Neural crest cell (in vitro differentiated cells): Measurements from ENCODE around the gene MRPL10. TPM values are rescaled to one million over a fixed set of nuclear protein-coding genes. Genes with fewer than 3 reads are reported as not detected.

Experiments used
- DNase-seq: peaks from one replicate; pipeline ENCODE4 v3.0.0; 2021; ENCODE audit warnings: low read depth, mixed read lengths, low spot score
- H3K27ac Mint-ChIP-seq: one replicate; pipeline ENCODE4 v1.8.0; 2021; ENCODE audit warnings: mild to moderate bottlenecking, mixed read lengths; ENCODE audit not compliant: unreplicated experiment
- H3K27me3 Mint-ChIP-seq: 2 replicates; pipeline ENCODE4 v1.8.0; 2021; ENCODE audit warnings: low read depth, mild to moderate bottlenecking, mixed read lengths
- H3K36me3 Mint-ChIP-seq: 2 replicates; pipeline ENCODE4 v1.8.0; 2021; ENCODE audit warnings: low read depth, mild to moderate bottlenecking, mixed read lengths
- H3K4me1 Mint-ChIP-seq: 2 replicates; pipeline ENCODE4 v1.8.0; 2021; ENCODE audit warnings: mixed read lengths
- H3K4me3 Mint-ChIP-seq: one replicate; pipeline ENCODE4 v1.8.0; 2021; ENCODE audit warnings: mild to moderate bottlenecking, mixed read lengths
- H3K9me3 Mint-ChIP-seq: 2 replicates; pipeline ENCODE4 v1.8.0; 2021; ENCODE audit warnings: mixed read lengths
- CTCF ChIP-seq: fragments of 200-600 bp; sonication (generic); conservative IDR thresholded peaks from 2 replicates; pipeline ENCODE4 v1.5.0; 2021; ENCODE audit warnings: antibody characterized with exemption, mild to moderate bottlenecking
- total RNA-seq: library from RNA; stranded (reverse); gene quantifications from 2 replicates; pipeline ENCODE4 v1.2.1, GENCODE V29; 2021

Gene MRPL10
- total RNA-seq, 1 donor from 2014 or later, result 50.0 TPM

GRCh38 chr17:47872019-47872650 is 40.8 kb upstream of the MRPL10 start:
- H3K4me3 Mint-ChIP-seq, result no peak overlapping the region
- H3K27me3 Mint-ChIP-seq, result peaks cover 88% of the 10 kb centered on the region
- DNase-seq, result no peak
- H3K36me3 Mint-ChIP-seq, result no peaks in the 10 kb centered on the region
- H3K27ac Mint-ChIP-seq, result no peak overlapping the region
- H3K9me3 Mint-ChIP-seq, result no peaks in the 10 kb centered on the region
- H3K4me1 Mint-ChIP-seq, result peaks cover 5% of the 10 kb centered on the region
- TF ChIP-seq CTCF, result no peak

- Mint-ChIP-seq H3K4me3 (no peak overlapping the region), H3K27me3 (peaks cover 96% of the 10 kb centered on the region), H3K36me3 (no peaks in the 10 kb centered on the region), H3K9me3 (no peaks in the 10 kb centered on the region), H3K27ac (no peak overlapping the region), H3K4me1 (peaks cover 5% of the 10 kb centered on the region)
- DNase-seq, result no peak
- no peak for TF ChIP-seq CTCF
Observed at GRCh38 chr17:47871048-47871447, 39.7 kb upstream of the MRPL10 start.

- no peak for TF ChIP-seq CTCF
- H3K4me3 Mint-ChIP-seq, result no peak overlapping the region
- no peak for DNase-seq
Observed at GRCh38 chr17:47870056-47870455, 38.7 kb upstream of the MRPL10 start.

GRCh38 chr17:47869114-47869513 is 37.8 kb upstream of the MRPL10 start:
- Mint-ChIP-seq H3K9me3 (no peaks in the 10 kb centered on the region), H3K4me1 (peaks cover 5% of the 10 kb centered on the region), H3K36me3 (no peaks in the 10 kb centered on the region), H3K27me3 (peaks cover 92% of the 10 kb centered on the region), H3K4me3 (no peak overlapping the region), H3K27ac (no peak overlapping the region)
- DNase-seq, result no peak
- TF ChIP-seq CTCF, result no peak

More at GRCh38 chr17:47870056-47870455, 38.7 kb upstream of the MRPL10 start:
- Mint-ChIP-seq H3K4me1 (peaks cover 5% of the 10 kb centered on the region), H3K27ac (no peak overlapping the region), H3K27me3 (peaks cover 96% of the 10 kb centered on the region), H3K36me3 (no peaks in the 10 kb centered on the region), H3K9me3 (no peaks in the 10 kb centered on the region)

- H3K27ac Mint-ChIP-seq, result no peak overlapping the region
- peaks cover 85% of the 10 kb centered on the region for H3K27me3 Mint-ChIP-seq
- no peak for DNase-seq
- H3K4me3 Mint-ChIP-seq, result no peak overlapping the region
- peaks cover 5% of the 10 kb centered on the region for H3K4me1 Mint-ChIP-seq
- no peaks in the 10 kb centered on the region for H3K36me3 Mint-ChIP-seq
- TF ChIP-seq CTCF, result no peak
- no peaks in the 10 kb centered on the region for H3K9me3 Mint-ChIP-seq
Observed at GRCh38 chr17:47867813-47868533, 36.6 kb upstream of the MRPL10 start.
